Hepatocyte (in vitro differentiated cells): ENCODE results near the gene RAVER1. TPM values are rescaled to one million over a fixed set of nuclear protein-coding genes. Genes with fewer than 3 reads are reported as not detected.
"Not testable (repeated sequence)": the region's sequence is repeated elsewhere in the genome, so short reads cannot be mapped to it uniquely, and the experiment has no call there.

Source experiments
- DNase-seq: peaks from one replicate; pipeline ENCODE4 v3.0.0-alpha.2; 2016; ENCODE audit warnings: low spot score
- H2AFZ ChIP-seq: fragments of 200-600 bp; sonication (generic); 2 replicates; pipeline ENCODE4 v1.6.0; 2016; ENCODE audit warnings: antibody characterized with exemption, mild to moderate bottlenecking
- H3K27ac ChIP-seq: fragments of 200-600 bp; sonication (generic); 2 replicates; pipeline ENCODE4 v1.5.1; 2016; ENCODE audit warnings: mild to moderate bottlenecking
- H3K27me3 ChIP-seq: fragments of 200-600 bp; sonication (generic); 2 replicates; pipeline ENCODE4 v1.6.1; 2016
- H3K36me3 ChIP-seq: fragments of 200-600 bp; sonication (generic); replicated peaks from 2 replicates; pipeline ENCODE4 v1.5.1; 2016; ENCODE audit warnings: low read depth; ENCODE audit not compliant: insufficient read depth
- H3K4me1 ChIP-seq: fragments of 200-600 bp; sonication (generic); 2 replicates; pipeline ENCODE4 v1.5.1; 2016; ENCODE audit warnings: mild to moderate bottlenecking, moderate library complexity; ENCODE audit not compliant: insufficient read depth
- H3K4me2 ChIP-seq: fragments of 200-600 bp; sonication (generic); 2 replicates; pipeline ENCODE4 v1.6.0; 2016
- H3K4me3 ChIP-seq: fragments of 200-600 bp; sonication (generic); 2 replicates; pipeline ENCODE4 v1.5.1; 2016; ENCODE audit warnings: mild to moderate bottlenecking
- H3K79me2 ChIP-seq: fragments of 200-600 bp; sonication (generic); 2 replicates; pipeline ENCODE4 v1.6.0; 2017; ENCODE audit warnings: mild to moderate bottlenecking
- H3K9me2 ChIP-seq: fragments of 200-600 bp; sonication (generic); replicated peaks from 2 replicates; pipeline ENCODE4 v1.6.0; 2017; ENCODE audit warnings: mild to moderate bottlenecking; ENCODE audit not compliant: insufficient read depth
- H3K9me3 ChIP-seq: fragments of 200-600 bp; sonication (generic); 2 replicates; pipeline ENCODE4 v1.5.1; 2016; ENCODE audit warnings: low read depth, mild to moderate bottlenecking
- H4K20me1 ChIP-seq: fragments of 200-600 bp; sonication (generic); 2 replicates; pipeline ENCODE4 v1.6.0; 2016; ENCODE audit warnings: mild to moderate bottlenecking; ENCODE audit not compliant: insufficient read depth, poor library complexity, severe bottlenecking
- CTCF ChIP-seq: fragments of 200-600 bp; sonication (generic); IDR thresholded peaks from 2 replicates; pipeline ENCODE4 v1.5.1; 2016; ENCODE audit warnings: antibody characterized with exemption, mild to moderate bottlenecking; ENCODE audit not compliant: poor library complexity
- EZH2 ChIP-seq: fragments of 200-600 bp; sonication (generic); IDR thresholded peaks from 2 replicates; pipeline ENCODE4 v1.6.1; 2016; ENCODE audit warnings: antibody characterized with exemption, mild to moderate bottlenecking, borderline replicate concordance
- EZH2phosphoT487 ChIP-seq: fragments of 200-600 bp; sonication (generic); IDR thresholded peaks from one replicate; pipeline ENCODE4 v1.6.1; 2018; ENCODE audit warnings: antibody characterized with exemption, mild to moderate bottlenecking, low read depth, moderate library complexity; ENCODE audit not compliant: unreplicated experiment, severe bottlenecking
- WGBS: methylation state at CpG from one replicate; pipeline ENCODE4 v1.1.6; 2016; ENCODE audit warnings: low lambda C conversion rate; ENCODE audit errors: missing lambda C conversion rate; 5-methylcytosine and 5-hydroxymethylcytosine counted together
- polyA plus RNA-seq: library from polyadenylated mRNA; unstranded; fragments of >200 nt; fragmentation: Nextera tagmentation; extraction: Ambion mirVana; gene quantifications from 2 replicates; pipeline ENCODE4 v1.2.1, GENCODE V29; 2016
- total RNA-seq: library from RNA; depleted of rRNA; stranded (reverse); fragments of >200 nt; gene quantifications from 2 replicates; pipeline ENCODE4 v1.2.3, GENCODE V29; 2014

RAVER1 gene
- total RNA-seq (11.7 and 16.4 TPM in 2 replicates), polyA plus RNA-seq (35.5 and 42.0 TPM in 2 replicates)

GRCh38 chr19:10332965-10333757, at the start of gene RAVER1:
Gene RAVER1, minus strand, starts transcription at chr19:10333529. Its CDS starts 22 bp downstream, at chr19:10333507.
- DNase-seq, result peak; percentile 100
- Histone ChIP-seq H3K27me3 (no peaks in the 10 kb centered on the region), H3K9me3 (no peaks in the 10 kb centered on the region), H3K4me2 (peak within 1 kb of the TSS; percentile 95), H4K20me1 (peaks cover 22% of the 10 kb centered on the region), H3K4me1 (peaks cover 8% of the 10 kb centered on the region), H3K4me3 (peak within 1 kb of the TSS; percentile 80), H3K36me3 (no peaks in the 10 kb centered on the region), H2AFZ (peak within 1 kb of the TSS; percentile 49), H3K9me2 (no peaks in the 10 kb centered on the region), H3K27ac (peak within 1 kb of the TSS; percentile 93), H3K79me2 (peaks cover 37% of the 10 kb centered on the region)
- TF ChIP-seq EZH2 (no peak), CTCF (no peak), EZH2phosphoT487 (no peak)
- under 1% methylated on average over 51 of the region's 82 CpGs for WGBS

GRCh38 chr19:10383223-10383499, 49.8 kb upstream of the RAVER1 start:
- 96% methylated on average over 8 of the region's 8 CpGs for WGBS
- not testable (repeated sequence) for H3K36me3 ChIP-seq, H3K4me1 ChIP-seq, H3K4me3 ChIP-seq, H4K20me1 ChIP-seq, H3K27me3 ChIP-seq, H2AFZ ChIP-seq, H3K27ac ChIP-seq, DNase-seq, H3K9me3 ChIP-seq, H3K9me2 ChIP-seq, H3K4me2 ChIP-seq
- H3K79me2 ChIP-seq, result peaks cover 13% of the 10 kb centered on the region

GRCh38 chr19:10380313-10381102, 47.2 kb upstream of the RAVER1 start, which contains the start of gene TYK2:
Gene TYK2, minus strand, starts transcription at chr19:10380572. Its CDS starts 2,166 bp downstream, at chr19:10378406.
- no peaks in the 10 kb centered on the region for H3K36me3 ChIP-seq
- H2AFZ ChIP-seq, result peak within 1 kb of the TSS; percentile 77
- WGBS, result under 1% methylated on average over 48 of the region's 58 CpGs
- H3K79me2 ChIP-seq, result peaks cover 13% of the 10 kb centered on the region
- peak; percentile 97 for DNase-seq
- H3K4me2 ChIP-seq, result peak within 1 kb of the TSS; percentile 92
- peak within 1 kb of the TSS; percentile 63 for H3K4me3 ChIP-seq
- no peaks in the 10 kb centered on the region for H3K9me2 ChIP-seq
- H3K9me3 ChIP-seq, result no peaks in the 10 kb centered on the region
- H3K27ac ChIP-seq, result peak within 1 kb of the TSS; percentile 75
- no peak for TF ChIP-seq EZH2
- no peaks in the 10 kb centered on the region for H3K4me1 ChIP-seq
- H4K20me1 ChIP-seq, result no peaks in the 10 kb centered on the region
- H3K27me3 ChIP-seq, result no peaks in the 10 kb centered on the region

- Histone ChIP-seq H4K20me1 (no peaks in the 10 kb centered on the region), H3K27me3 (no peaks in the 10 kb centered on the region), H3K27ac (peak overlapping the region; percentile 62), H3K4me3 (peak overlapping the region; percentile 63), H3K79me2 (peaks cover 13% of the 10 kb centered on the region), H3K4me1 (no peaks in the 10 kb centered on the region), H2AFZ (peak overlapping the region; percentile 77), H3K4me2 (peak overlapping the region; percentile 92), H3K9me2 (no peaks in the 10 kb centered on the region), H3K9me3 (no peaks in the 10 kb centered on the region), H3K36me3 (no peaks in the 10 kb centered on the region)
- TF ChIP-seq EZH2phosphoT487, result no peak
- no peak for TF ChIP-seq CTCF
- no peak for TF ChIP-seq EZH2
- no peak for DNase-seq
- WGBS, result 4% methylated on average over 10 of the region's 10 CpGs
Measured at GRCh38 chr19:10379880-10380312, 46.6 kb upstream of the RAVER1 start.
